Retinal pigment epithelial cell (primary cell): Measurements from ENCODE around the gene TAX1BP3.

Experiments
- DNase-seq: peaks from one replicate; pipeline ENCODE4 v3.0.0-alpha.2; 2010; ENCODE audit warnings: low read depth
- H3K4me3 ChIP-seq: 2 replicates; pipeline ENCODE4 v1.5.1; 2011; ENCODE audit warnings: mild to moderate bottlenecking, low read length, control low read depth, moderate library complexity
- TF ChIP-seq, protein P1 (sequence below): conservative IDR thresholded peaks from 2 replicates; pipeline ENCODE4 v1.5.1; 2011; ENCODE audit warnings: low read depth, low read length, control low read depth, inconsistent platforms

The TAX1BP3 gene

DNA sequence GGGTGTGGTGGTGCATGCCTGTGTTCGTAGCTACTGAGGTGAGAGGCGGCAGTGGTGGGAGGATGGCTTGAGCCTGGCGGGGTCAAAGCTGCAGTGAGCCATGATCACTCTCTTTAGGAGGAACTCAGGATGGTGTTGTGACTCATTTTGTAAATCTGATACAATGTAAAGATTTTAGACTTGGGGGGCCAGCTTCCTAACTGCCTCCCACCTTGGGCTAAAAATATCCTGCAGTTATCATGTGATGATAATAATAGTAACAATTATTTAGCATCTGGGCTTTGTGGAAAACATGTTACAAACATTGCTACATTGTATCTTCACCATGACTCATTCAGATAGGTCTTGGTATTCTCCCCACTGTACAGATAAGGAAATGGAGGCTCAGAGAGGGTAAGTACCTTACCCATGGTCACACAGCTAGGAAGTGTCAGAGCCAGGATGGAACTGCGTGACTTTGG lies 24.5 kb downstream of the TAX1BP3 start:
- TF ChIP-seq, protein P1, sequence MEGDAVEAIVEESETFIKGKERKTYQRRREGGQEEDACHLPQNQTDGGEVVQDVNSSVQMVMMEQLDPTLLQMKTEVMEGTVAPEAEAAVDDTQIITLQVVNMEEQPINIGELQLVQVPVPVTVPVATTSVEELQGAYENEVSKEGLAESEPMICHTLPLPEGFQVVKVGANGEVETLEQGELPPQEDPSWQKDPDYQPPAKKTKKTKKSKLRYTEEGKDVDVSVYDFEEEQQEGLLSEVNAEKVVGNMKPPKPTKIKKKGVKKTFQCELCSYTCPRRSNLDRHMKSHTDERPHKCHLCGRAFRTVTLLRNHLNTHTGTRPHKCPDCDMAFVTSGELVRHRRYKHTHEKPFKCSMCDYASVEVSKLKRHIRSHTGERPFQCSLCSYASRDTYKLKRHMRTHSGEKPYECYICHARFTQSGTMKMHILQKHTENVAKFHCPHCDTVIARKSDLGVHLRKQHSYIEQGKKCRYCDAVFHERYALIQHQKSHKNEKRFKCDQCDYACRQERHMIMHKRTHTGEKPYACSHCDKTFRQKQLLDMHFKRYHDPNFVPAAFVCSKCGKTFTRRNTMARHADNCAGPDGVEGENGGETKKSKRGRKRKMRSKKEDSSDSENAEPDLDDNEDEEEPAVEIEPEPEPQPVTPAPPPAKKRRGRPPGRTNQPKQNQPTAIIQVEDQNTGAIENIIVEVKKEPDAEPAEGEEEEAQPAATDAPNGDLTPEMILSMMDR: no peak
- no peak for DNase-seq
- H3K4me3 ChIP-seq: no peak overlapping the region

GRCh38 chr17:3641717-3642486 lies 26.5 kb downstream of the TAX1BP3 start:
- TF ChIP-seq, protein P1: no peak
- DNase-seq: no peak
- H3K4me3 ChIP-seq: no peak overlapping the region

- DNase-seq: no peak
- TF ChIP-seq, protein P1: no peak
These were observed 27.4 kb downstream of the TAX1BP3 start for GRCh38 chr17:3641014-3641413.

DNA sequence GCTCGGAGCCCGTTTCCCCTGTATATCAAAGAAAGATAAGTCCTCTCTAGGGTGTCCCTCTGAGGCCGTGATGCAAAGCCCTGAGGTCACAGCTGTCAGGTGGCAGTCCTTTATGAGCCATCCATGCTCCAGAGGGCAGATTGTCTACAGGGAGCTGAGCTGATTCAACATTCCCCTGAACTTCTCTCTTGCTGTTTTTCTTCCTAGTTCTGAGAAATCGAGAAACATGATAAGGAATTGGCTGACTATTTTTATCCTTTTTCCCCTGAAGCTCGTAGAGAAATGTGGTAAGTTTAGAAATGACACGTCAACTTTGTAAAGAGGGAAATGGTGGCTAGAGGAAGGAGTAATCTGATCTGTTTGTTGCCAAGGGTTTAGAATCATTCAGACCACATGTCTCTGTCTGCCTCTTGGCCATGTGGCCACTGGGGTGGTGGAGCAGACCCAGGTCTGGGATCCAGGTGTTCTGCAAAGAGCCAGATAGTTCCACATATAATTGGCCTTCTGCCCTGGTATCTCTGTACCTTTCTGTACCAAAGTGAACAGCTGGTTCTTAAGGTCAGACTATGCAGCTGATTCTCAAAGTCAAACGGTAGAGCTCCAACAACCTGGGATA lies 28.3 kb downstream of the TAX1BP3 start:
- no peak for DNase-seq
- H3K4me3 ChIP-seq: no peak overlapping the region
- TF ChIP-seq, protein P1: no peak

More at GRCh38 chr17:3641014-3641413, 27.4 kb downstream of the TAX1BP3 start:
- no peak overlapping the region for H3K4me3 ChIP-seq

DNA sequence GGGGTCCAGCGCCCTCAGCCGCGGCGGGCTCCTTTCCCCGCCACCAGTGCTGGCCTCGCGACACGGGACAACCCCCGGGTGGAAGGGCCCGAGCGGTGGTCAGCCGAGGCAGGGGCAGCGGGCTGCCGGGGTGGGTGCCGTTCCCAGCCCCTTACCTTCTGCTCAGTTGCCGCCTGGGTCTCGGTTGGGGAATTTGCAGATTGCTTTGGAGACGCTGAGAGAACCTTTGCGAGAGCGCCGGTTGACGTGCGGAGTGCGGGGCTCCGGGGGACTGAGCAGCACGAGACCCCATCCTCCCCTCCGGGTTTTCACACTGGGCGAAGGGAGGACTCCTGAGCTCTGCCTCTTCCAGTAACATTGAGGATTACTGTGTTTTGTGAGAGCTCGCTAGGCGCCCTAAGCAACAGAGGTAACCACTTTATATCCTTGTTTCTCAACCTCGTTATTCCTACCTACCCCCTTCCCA lies 31.4 kb downstream of the TAX1BP3 start:
- DNase-seq: no peak
- TF ChIP-seq, protein P1: no peak

DNA sequence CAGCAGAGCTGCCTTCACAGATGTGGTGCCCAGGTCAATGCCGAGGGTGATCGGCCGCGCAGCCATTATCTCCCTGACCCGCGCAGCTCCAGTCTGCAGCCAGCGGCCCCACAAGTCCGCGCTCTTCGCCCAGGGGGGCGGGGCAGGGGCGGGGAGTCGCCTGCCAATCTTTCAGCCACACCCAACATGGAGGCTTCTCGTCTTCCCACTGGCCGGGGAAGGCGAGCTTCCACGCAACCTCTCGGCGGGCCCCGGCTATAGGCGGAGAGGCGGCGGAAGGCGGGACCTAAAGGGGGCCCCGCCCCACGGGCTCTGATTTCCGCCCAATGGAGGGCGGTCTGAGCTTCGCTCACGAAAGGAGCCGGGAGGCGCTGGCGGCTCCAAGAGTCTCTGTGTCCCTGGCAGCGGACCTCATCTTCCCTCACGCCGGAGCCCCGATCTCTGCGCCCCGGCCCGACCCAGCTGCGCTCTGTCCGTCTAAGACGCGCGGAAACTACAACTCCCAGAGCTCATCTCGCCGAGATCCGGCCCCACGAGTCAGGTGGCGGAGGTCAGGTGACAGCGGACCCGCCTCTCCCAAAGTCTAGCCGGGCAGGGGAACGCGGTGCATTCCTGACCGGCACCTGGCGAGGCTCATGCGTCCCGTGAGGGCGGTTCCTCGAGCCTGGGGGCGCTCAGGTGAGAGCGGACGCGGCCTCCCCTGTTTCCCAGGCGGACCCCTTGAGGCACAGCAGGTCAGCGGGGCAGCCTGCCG lies 32.0 kb downstream of the TAX1BP3 start, which contains the start of the genes CTNS and SHPK:
TSS of gene CTNS (plus strand) at position 607 of the 754 bp plus-strand sequence. CDS start 3,447 bp downstream, outside the sequence.
TSS of gene SHPK (minus strand) at position 97 of the 754 bp plus-strand sequence. CDS start at position 66, 31 bp downstream.
- peak; percentile 80 for DNase-seq
- H3K4me3 ChIP-seq: peak within 1 kb of the TSS; percentile 86
- TF ChIP-seq, protein P1: no peak

More for the DNA sequence above, 31.4 kb downstream of the TAX1BP3 start:
- H3K4me3 ChIP-seq: peak overlapping the region; percentile 86
